GM19023 (cell line): ENCODE measurements around the gene HSD17B12.
"Not testable (repeated sequence)": the region's sequence is repeated elsewhere in the genome, so short reads cannot be mapped to it uniquely, and the experiment has no call there.

Experiments
- ATAC-seq: cut with Tn5 transposase; IDR thresholded peaks from one replicate; pipeline ENCODE4 v1.9.1; 2021; ENCODE audit warnings: mild to moderate bottlenecking, moderate library complexity; ENCODE audit not compliant: unreplicated experiment

Gene HSD17B12

GRCh38 chr11:43738600-43739409 lies 58.3 kb downstream of the HSD17B12 start:
- ATAC-seq, result no peak

GRCh38 chr11:43746670-43747069 lies 66.1 kb downstream of the HSD17B12 start:
- ATAC-seq, result no peak

DNA sequence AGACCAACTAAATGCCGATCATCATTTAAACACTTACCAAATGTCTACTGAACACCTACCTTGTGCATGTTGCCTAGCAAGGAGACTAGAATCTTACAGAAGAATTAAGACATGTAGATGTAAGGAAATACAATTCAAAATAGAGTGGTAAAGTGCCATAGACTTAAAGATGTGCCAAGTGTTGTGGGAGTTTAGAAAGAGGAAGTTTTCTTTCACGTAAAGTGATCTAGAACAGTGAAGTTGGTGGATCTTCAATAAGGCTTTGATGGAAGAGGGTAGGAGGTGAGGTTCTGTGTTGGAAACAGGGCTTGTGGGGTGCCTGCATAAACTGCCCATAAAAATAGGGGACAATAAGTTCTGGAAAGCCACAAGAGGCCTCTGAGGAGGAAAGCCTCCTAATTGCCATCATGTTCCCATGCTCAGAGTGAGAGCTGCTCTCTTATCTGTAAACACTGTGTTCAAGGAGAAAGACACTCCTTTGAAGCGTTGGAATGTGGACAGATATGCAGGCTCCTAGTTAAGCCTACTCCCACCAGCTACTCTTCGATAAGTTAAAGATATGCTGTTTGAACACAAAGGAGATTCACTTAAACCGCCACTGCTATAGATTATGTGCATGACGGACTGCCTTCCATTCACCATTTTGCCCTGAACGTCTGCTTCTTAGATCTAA lies 66.7 kb downstream of the HSD17B12 start:
- no peak for ATAC-seq

- ATAC-seq, result no peak
These were observed 67.6 kb downstream of the HSD17B12 start for GRCh38 chr11:43748095-43748494.

DNA sequence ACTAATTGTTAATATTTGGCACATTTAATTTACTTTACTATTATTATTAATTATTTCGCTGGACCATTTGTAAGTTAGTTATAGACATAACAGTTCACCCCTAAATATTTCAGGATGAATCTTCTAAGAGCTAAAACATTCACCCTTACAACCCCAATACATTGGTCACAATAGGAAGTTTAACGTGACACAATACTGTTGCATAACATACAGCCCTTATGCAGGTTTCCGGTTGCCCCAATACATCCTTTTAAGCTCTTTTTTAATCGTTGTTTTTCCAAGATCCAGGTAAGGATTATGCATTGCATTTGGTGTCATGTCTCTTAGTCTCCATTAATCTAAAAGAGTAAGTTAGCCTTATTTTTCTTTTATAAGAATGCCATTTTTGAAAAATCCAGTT lies 71.2 kb downstream of the HSD17B12 start:
- ATAC-seq, result no peak

DNA sequence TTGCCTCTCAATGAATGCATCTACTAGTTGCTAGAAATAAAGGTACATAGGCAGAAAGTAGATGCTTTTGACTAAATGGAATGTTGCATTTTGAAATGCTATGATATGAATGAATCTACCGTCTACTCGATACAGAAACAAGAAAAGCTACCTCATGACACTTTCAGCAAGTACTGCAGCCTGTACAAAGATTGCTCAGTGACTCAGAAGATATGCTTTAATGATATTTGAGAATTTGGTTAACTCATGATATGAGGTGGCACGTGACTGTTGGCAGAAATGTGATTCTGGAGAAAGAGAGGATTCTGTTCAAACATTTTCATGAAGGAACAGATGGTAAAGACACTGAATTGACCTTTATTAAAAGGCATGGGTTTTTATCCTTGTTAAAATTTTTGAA lies 76.0 kb downstream of the HSD17B12 start:
- ATAC-seq, result no peak

DNA sequence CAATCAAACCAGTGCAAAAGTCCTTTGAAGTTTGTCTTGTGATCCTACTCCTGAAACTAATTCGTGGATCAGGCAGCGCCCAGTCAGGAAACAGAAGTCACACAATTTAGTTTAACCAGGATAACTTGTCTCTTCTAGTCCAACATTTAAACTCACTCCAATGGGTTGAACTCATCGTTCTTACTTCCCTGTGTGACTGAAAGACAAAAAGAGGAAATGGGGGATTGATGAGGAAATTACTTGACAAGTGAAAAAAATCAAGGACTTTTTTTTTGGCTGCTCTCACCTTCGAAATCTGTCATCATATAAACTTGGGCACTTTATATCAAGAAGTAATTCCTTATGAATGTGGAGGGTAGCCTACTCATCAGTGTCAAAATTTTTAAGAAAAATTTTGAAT lies 78.4 kb downstream of the HSD17B12 start:
- ATAC-seq, result no peak

DNA sequence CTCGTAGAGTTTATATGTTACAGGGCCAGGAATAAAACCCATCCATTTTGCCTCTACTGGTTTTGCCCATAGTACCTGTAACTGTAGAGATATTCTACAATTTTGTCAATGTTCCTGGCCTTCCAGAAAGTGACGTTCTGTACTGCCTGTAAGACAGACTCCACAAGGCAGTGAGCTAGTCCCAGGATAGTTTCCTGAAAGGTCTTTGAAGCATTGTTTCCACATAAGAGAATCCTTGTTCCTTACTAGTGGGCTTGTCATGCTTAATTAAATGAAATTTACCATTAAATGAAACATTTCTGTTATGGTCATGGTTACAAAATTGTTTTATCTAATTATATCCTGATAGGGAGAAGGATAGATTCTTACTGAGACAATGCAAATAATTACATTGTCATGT lies 80.4 kb downstream of the HSD17B12 start:
- ATAC-seq, result no peak

- ATAC-seq, result no peak
These were observed 84.7 kb downstream of the HSD17B12 start for GRCh38 chr11:43765194-43765593.

DNA sequence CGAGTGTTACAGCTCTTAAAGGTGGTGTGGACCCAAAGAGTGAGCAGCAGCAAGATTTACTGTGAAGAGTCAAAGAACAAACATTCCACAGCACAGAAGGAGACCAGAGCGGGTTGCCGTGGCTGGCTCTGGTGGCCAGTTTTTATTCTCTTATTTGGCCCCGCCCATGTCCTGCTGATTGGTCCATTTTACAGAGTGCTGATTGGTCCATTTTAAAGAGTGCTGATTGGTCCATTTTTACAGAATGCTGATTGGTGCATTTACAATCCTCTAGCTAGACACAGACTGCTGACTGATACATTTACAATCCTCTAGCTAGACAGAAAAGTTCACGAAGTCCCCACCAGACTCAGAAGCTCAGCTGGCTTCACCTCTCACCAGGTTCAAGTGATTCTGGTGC lies 88.1 kb downstream of the HSD17B12 start:
- not testable (repeated sequence) for ATAC-seq

DNA sequence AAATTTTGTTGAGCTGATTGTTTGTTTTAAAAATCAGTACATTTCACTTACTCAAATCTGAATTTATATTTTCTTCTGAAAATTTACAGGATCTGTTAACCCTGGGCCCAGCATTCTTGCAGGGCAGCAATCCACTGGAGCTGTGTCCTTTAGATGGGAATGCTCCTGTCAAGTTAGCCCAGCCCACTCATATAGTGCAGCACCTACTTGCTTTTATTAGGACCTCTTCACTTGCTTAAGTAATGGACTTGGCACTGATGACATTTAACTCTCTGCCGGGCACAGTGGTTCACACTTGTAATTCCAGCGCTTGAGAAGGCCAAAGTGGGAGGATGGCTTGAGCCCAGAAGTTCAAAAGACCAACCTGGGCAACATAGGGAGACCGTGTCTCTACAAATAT lies 89.6 kb downstream of the HSD17B12 start:
- ATAC-seq, result no peak

GRCh38 chr11:43772733-43773132 lies 92.2 kb downstream of the HSD17B12 start:
- no peak for ATAC-seq

- no peak for ATAC-seq
These were observed 94.2 kb downstream of the HSD17B12 start for GRCh38 chr11:43774786-43775185.

DNA sequence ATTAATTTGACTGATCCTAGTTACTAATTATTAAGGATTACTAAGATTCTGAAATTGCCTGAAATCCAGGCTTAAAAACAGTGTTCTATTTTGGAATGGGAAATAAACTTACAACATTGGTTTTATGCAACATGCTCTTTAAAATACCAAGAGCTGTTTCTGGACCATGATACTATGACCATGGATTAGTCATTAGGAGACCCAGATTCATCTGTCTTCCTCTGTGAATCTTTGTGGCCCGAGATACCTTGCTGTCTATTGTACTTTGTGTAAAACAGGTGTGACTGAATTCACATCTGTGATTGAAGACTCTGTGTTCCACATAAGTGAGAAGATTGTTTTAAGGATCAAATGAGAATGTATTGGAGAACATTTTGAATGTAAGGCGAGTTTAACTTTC lies 98.8 kb downstream of the HSD17B12 start:
- no peak for ATAC-seq

- no peak for ATAC-seq
These were observed 103.8 kb downstream of the HSD17B12 start for GRCh38 chr11:43784301-43784700.

DNA sequence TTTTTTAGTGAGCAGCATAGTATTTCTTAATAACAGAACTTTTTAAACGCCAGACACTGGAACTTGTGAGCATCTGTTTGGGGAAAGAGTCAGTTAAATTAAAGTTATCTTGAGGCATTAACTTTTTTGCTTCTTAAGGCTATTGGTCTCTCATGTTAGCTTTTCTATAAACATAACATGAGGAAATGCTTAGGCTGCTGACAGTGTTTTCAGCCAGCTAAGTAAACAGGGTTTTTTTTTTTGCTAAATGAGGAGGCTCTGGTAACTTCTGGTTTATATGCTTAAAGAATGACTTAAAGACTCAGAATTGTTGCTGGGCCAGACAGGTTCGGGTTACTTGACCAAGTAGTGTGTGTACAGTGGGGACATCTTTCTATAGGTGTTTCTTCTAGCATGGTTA lies 104.3 kb downstream of the HSD17B12 start:
- no peak for ATAC-seq

- ATAC-seq, result no peak
These were observed 104.8 kb downstream of the HSD17B12 start for GRCh38 chr11:43785318-43785717.

DNA sequence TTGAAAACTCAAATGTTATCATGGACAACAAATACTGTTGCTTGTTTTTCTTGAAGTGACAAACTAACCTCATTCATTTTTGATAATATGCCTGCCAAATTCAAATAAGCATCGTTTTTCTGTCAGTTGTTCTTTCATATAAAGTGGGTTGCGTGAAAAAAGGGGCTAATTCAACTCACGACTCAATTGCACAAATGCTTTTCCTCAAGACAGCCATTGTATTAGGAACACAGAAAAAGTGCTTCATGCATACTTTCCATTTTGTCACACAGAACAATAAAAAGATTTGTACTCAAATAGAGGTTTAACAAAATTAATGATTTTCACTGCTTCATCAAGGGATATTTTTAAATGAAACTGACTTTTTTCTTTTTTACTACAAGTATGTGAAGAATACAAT lies 105.5 kb downstream of the HSD17B12 start:
- no peak for ATAC-seq

DNA sequence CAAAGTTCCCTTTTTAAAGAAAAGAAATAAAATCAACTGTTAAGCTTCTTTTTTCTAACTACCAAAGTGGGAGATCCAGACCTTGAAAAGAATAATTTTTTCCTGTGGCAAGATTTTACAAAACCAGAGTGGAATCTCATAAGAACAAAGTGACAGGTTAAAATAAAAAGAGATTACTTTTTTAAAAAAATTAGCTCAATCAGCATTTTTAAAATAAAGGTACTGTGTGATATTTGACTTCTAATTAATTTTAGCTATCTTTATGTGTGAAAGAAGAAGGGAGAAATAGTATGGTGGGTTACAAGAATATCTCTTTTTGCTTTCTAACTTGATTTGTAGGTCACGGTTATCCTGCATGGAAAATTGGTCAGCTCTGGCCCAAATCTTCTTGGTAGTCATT lies 107.3 kb downstream of the HSD17B12 start:
- no peak for ATAC-seq

- no peak for ATAC-seq
These were observed 107.9 kb downstream of the HSD17B12 start for GRCh38 chr11:43788421-43788820.

DNA sequence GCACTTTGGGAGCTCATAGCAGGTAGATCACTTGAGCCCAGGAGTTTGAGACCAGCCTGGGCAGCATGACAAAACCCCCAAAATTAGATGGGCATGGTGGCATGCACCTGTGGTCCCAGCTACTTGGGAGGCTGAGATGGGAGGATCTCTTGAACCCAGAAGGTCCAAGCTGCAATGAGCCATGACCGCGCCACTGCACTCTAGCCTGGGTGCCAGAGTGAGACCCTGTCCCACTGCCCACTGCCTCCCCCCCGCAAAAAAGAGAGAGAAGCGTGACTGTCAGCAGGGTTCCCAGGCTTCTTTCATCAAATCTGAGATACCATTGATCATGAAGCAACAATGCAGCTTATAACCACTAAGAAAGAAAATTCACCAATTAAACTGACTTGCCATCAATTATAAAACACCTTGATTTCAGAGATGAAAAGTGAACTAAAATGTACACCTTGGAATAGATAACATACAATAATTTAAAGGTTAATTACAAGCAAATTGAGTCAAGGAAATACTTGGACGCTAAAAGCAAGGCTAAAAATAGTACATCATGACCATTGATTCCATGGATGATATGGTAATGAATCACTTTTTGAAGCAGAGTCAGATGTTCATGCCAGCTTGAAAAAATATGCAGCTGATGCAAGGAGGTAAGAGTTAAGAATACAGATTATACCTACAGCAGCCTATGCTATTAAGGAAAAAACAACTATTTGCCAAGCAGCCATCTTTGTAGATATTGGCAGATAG lies 109.3 kb downstream of the HSD17B12 start:
- no peak for ATAC-seq

GRCh38 chr11:43790444-43790794 lies 109.9 kb downstream of the HSD17B12 start:
- ATAC-seq, result no peak
